Measurements from ENCODE around the gene DNM3.

DNA sequence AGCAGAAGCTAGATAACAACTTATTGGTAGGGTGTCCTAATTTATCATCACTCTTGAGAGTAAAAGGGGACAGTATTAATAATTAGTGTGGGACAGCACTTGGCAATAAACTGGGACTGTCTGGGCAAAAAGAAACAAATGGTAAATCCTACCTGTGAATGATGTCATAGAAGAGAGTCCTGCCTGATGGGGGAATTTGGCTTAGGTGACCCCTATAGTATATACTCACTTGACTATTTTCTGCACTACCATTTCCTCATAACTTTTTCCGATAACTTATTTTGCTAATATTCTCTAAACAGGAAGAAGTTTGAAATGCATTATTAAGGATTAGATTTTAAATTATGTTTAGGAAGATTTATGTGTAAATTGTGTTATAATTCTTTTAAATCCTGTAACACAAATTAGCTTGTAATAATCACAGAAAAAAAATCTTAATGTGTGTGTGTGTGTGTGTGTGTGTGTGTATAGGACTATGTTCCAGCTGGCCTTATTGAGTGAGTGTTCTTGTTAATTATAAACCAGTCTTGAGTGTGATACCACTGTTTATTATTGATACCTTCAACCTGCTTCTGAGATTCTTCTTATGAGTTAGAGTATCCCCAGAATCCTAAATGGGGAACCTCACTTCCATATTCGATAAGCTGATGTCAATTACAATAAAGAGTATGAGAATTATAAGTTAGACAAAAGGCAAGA, 435.0 kb downstream of the DNM3 start:
- TF ChIP-seq CTCF (optimal IDR thresholded peaks at IDR 0.05 in 1 of 3, IDR thresholded peaks at IDR 0.05 in 1 of 3, conservative IDR thresholded peaks at IDR 0.05 in 1 of 3; ENCODE audit: extremely low read depth in 1 of 3, insufficient read depth in 2 of 3, low read length in 3 of 3), result no peak
- TF ChIP-seq EZH2 (IDR thresholded peaks at IDR 0.05; ENCODE audit: low read length), result no peak
